Vagina (tissue), 2 donors: Measurements from ENCODE around the gene CISD3.

ENCODE experiments used
- POLR2A ChIP-seq, 2 donors: fragments of 450-650 bp; IDR thresholded peaks; one replicate each; pipeline ENCODE4 v1.6.1; 2017; ENCODE audit warnings: antibody characterized with exemption in 2 of 2, mild to moderate bottlenecking in 2 of 2, moderate library complexity in 2 of 2
- TF ChIP-seq, protein P1 (sequence below), 3 experiments: fragments of 450-650 bp in 2 of 3; fragments of 200-600 bp in 1 of 3; sonication (generic) in 1 of 3; IDR thresholded peaks; one replicate each; pipeline ENCODE4 v1.5.1; 2017 to 2019; ENCODE audit warnings: antibody characterized with exemption in 3 of 3, mild to moderate bottlenecking in 2 of 3, moderate library complexity in 2 of 3

DNA sequence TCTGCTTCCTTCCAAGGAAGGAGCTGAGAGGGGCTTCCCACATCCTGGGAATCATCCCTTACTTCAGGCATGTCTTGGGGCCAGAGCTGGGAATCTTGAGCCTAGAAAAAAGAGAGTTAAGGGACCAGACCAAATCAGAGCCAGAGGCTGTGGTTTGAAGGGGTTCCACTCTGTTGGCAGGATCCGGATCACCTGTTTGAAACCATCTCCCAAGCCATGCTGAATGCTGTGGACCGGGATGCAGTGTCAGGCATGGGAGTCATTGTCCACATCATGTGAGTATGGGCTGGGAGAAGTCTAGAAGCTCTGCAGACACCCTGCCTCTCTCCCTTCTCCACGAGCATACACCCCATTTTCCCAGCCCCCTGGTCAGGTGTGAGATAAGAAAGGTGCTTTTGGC is 32.1 kb downstream of the CISD3 start:
- TF ChIP-seq, protein P1, sequence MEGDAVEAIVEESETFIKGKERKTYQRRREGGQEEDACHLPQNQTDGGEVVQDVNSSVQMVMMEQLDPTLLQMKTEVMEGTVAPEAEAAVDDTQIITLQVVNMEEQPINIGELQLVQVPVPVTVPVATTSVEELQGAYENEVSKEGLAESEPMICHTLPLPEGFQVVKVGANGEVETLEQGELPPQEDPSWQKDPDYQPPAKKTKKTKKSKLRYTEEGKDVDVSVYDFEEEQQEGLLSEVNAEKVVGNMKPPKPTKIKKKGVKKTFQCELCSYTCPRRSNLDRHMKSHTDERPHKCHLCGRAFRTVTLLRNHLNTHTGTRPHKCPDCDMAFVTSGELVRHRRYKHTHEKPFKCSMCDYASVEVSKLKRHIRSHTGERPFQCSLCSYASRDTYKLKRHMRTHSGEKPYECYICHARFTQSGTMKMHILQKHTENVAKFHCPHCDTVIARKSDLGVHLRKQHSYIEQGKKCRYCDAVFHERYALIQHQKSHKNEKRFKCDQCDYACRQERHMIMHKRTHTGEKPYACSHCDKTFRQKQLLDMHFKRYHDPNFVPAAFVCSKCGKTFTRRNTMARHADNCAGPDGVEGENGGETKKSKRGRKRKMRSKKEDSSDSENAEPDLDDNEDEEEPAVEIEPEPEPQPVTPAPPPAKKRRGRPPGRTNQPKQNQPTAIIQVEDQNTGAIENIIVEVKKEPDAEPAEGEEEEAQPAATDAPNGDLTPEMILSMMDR (IDR thresholded peaks at IDR 0.05), result no peak
- TF ChIP-seq POLR2A (IDR thresholded peaks at IDR 0.05), result no peak
